Activated CD4-positive, alpha-beta T cell treated with anti-CD3 and anti-CD28 coated beads, Interleukin-2, amount 50 U/mL, for 4 hours (primary cell): ENCODE measurements around the gene TERB1.

Experiments
- DNase-seq, 2 experiments: peaks; one replicate each; pipeline ENCODE4 v3.0.0-alpha.2; 2020

Gene TERB1

GRCh38 chr16:66741169-66741900, 60.0 kb downstream of the TERB1 start:
- no peak for DNase-seq

- no peak for DNase-seq
Observed at GRCh38 chr16:66740533-66740932, 60.9 kb downstream of the TERB1 start.

GRCh38 chr16:66740010-66740409, 61.4 kb downstream of the TERB1 start:
- peak; percentile 3 to 20 for DNase-seq

- no peak for DNase-seq
Observed at GRCh38 chr16:66735891-66736290, 65.5 kb downstream of the TERB1 start.

- DNase-seq, result no peak
Observed at GRCh38 chr16:66731101-66731500, 70.3 kb downstream of the TERB1 start.

GRCh38 chr16:66728804-66729203, 72.6 kb downstream of the TERB1 start:
- DNase-seq, result no peak

- no peak for DNase-seq
Observed at GRCh38 chr16:66728117-66728787, 73.1 kb downstream of the TERB1 start.

GRCh38 chr16:66720766-66721165, 80.6 kb downstream of the TERB1 start:
- DNase-seq, result no peak

GRCh38 chr16:66719246-66719645, 82.1 kb downstream of the TERB1 start:
- no peak for DNase-seq

- DNase-seq, result no peak
Observed at GRCh38 chr16:66717776-66718175, 83.6 kb downstream of the TERB1 start.

- DNase-seq, result no peak
Observed at GRCh38 chr16:66717112-66717675, 84.2 kb downstream of the TERB1 start.

- no peak for DNase-seq
Observed at GRCh38 chr16:66714654-66715307, 86.6 kb downstream of the TERB1 start.

- DNase-seq, result no peak
Observed at GRCh38 chr16:66714062-66714461, 87.3 kb downstream of the TERB1 start.

GRCh38 chr16:66713076-66713475, 88.3 kb downstream of the TERB1 start:
- no peak for DNase-seq

GRCh38 chr16:66712512-66712911, 88.9 kb downstream of the TERB1 start:
- DNase-seq, result no peak

- DNase-seq, result no peak
Observed at GRCh38 chr16:66711581-66711980, 89.8 kb downstream of the TERB1 start.

- no peak for DNase-seq
Observed at GRCh38 chr16:66706506-66706880, 94.9 kb downstream of the TERB1 start.

GRCh38 chr16:66705790-66706505, 95.4 kb downstream of the TERB1 start:
- DNase-seq, result no peak
